Uterus (tissue), 4 donors: ENCODE measurements around the gene NOP14. TPM values are rescaled to one million over a fixed set of nuclear protein-coding genes. Genes with fewer than 3 reads are reported as not detected.
"Not testable (repeated sequence)": the region's sequence is repeated elsewhere in the genome, so short reads cannot be mapped to it uniquely, and the experiment has no call there.

Experiments used
- DNase-seq, 2 donors: peaks; one replicate each; pipeline ENCODE4 v3.0.0-alpha.2; 2019 to 2020
- H3K27ac ChIP-seq, 2 donors: fragments of 200-600 bp; sonication (generic); 1 replicate in 1 of 2; 2 replicates in 1 of 2; pipeline ENCODE4 v1.5.1; 2016 to 2018
- H3K27me3 ChIP-seq, 2 donors: fragments of 200-600 bp; sonication (generic); one replicate each; pipeline ENCODE4 v1.5.1; 2018 to 2019; ENCODE audit warnings: control low read depth in 1 of 2
- H3K36me3 ChIP-seq, 2 donors: fragments of 200-600 bp; sonication (generic); one replicate each; pipeline ENCODE4 v1.5.1; 2019; ENCODE audit warnings: control low read depth in 1 of 2
- H3K4me1 ChIP-seq, 2 donors: fragments of 200-600 bp; sonication (generic); one replicate each; pipeline ENCODE4 v1.5.1; 2018 to 2019; ENCODE audit warnings: control low read depth in 1 of 2
- H3K4me3 ChIP-seq, 2 donors: fragments of 200-600 bp; sonication (generic); 1 replicate in 1 of 2; 2 replicates in 1 of 2; pipeline ENCODE4 v1.5.1; 2018 to 2019; ENCODE audit warnings: mild to moderate bottlenecking in 1 of 2
- H3K9me3 ChIP-seq, 2 donors: fragments of 200-600 bp; sonication (generic); one replicate each; pipeline ENCODE4 v1.5.1; 2019; ENCODE audit warnings: control low read depth in 1 of 2
- POLR2A ChIP-seq, 2 donors: fragments of 450-650 bp; IDR thresholded peaks; one replicate each; pipeline ENCODE4 v1.6.1; 2016; ENCODE audit warnings: antibody characterized with exemption in 2 of 2, mild to moderate bottlenecking in 1 of 2, moderate library complexity in 1 of 2
- intact Hi-C: fragments of 100-400 bp; cut with DNase I; formaldehyde crosslinking; loops from one replicate; pipeline ENCODE4 v1.15.1; 2023; ENCODE audit warnings: low total_unique reads
- total RNA-seq, 4 donors: library from RNA; depleted of rRNA in 3 of 4; stranded (reverse); fragments of >200 nt in 3 of 4; gene quantifications; one replicate each; pipeline versions ENCODE4 v1.1.0 to v1.2.4, GENCODE V29; 2014 to 2023
- TF ChIP-seq, protein P1 (sequence below), 4 experiments: fragments of 200-600 bp in 2 of 4; fragments of 450-650 bp in 2 of 4; sonication (generic) in 2 of 4; IDR thresholded peaks; one replicate each; pipeline ENCODE4 v1.5.1; 2016 to 2019; ENCODE audit warnings: antibody characterized with exemption in 4 of 4, mild to moderate bottlenecking in 2 of 4, moderate library complexity in 1 of 4
- donor health status: DM: yes; HTN: yes; CAD: no.

Gene NOP14
- total RNA-seq, 4 donors from 2014 or later: 2.0 to 22.5 (median 13.0) TPM

GRCh38 chr4:2940267-2941137 is 22.7 kb downstream of the NOP14 start:
- no peak for TF ChIP-seq POLR2A (IDR thresholded peaks at IDR 0.05)
- TF ChIP-seq, protein P1, sequence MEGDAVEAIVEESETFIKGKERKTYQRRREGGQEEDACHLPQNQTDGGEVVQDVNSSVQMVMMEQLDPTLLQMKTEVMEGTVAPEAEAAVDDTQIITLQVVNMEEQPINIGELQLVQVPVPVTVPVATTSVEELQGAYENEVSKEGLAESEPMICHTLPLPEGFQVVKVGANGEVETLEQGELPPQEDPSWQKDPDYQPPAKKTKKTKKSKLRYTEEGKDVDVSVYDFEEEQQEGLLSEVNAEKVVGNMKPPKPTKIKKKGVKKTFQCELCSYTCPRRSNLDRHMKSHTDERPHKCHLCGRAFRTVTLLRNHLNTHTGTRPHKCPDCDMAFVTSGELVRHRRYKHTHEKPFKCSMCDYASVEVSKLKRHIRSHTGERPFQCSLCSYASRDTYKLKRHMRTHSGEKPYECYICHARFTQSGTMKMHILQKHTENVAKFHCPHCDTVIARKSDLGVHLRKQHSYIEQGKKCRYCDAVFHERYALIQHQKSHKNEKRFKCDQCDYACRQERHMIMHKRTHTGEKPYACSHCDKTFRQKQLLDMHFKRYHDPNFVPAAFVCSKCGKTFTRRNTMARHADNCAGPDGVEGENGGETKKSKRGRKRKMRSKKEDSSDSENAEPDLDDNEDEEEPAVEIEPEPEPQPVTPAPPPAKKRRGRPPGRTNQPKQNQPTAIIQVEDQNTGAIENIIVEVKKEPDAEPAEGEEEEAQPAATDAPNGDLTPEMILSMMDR (IDR thresholded peaks at IDR 0.05): no peak
- Histone ChIP-seq H3K4me1 (no peaks in the 10 kb centered on the region), H3K36me3 (no peaks in the 10 kb centered on the region), H3K9me3 (no peaks in the 10 kb centered on the region), H3K27ac (no peak overlapping the region), H3K27me3 (no peaks in the 10 kb centered on the region), H3K4me3 (no peak overlapping the region)
- intact Hi-C loops: loop anchor here (5.0 kb wide), 1 partner anchor 523 kb away; the partner anchor contains the start of genes CFAP99 and ZFYVE28
- DNase-seq: no peak

DNA sequence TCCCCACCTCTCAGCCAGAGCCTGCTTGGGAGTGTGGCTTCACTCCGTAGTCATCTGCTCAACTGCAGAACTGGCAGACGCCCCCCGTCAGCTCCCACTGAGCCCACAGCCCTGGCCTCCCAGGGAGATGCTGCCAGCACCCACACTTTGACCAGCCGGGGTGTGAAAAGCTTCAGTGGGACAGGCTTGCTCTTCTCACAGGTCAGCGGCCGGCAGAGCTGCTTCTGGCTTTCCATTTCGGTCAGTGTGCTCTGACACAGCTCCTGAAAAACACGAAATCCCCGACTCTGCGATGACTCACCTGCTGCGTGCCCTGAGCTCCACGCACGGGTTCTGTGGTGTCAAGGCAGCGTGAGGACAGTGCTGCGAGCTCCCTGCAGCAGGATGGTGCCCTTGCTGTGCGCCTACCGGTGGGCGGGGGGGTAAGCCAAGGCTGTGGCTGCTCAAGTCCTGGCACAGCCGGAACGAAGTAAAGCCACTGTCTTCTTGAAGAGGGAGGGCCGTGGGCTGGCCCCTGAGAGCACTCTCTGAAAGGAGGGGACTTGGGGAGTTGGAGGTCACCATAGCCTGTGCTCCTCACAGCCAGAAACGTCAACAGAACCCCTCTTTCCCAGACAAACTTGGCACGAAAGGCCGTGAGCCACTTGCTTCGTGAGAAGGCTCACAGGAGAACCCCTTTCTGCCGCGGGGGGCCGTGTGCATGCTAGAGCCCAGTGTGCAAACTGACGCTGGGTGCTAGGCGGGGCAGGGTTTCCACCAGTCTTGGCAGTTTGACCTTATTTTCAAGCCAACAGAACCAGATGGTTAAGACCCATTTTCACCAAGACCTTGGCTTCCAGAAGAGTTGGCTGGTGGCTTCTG is 23.6 kb downstream of the NOP14 start:
- DNase-seq: peak in 1 of 2 donors; percentile 12

DNA sequence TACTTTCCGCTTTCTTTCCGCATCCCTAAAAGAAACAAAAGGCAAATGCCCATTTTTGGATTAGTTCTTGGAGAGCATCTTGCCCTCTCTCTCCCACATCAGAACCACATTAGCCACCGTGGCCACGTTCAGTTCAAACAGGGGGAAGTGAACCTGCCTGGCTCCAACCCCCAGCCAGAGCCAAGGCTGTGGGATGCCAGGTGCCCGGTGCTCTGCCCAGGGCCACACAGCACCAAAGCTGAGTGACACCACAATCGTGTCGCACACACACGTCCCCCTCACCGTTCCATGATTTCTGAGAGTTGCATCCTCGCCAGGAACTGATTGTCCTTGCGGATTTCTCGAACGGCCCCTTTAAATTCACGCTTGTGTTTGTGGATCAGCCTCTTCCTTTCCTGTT is 24.3 kb downstream of the NOP14 start:
- DNase-seq: peak in 1 of 2 donors; percentile 8
- no peak overlapping the region for H3K4me3 ChIP-seq
- intact Hi-C loops: no loop called here
- no peaks in the 10 kb centered on the region for H3K9me3 ChIP-seq
- TF ChIP-seq, protein P1 (IDR thresholded peaks at IDR 0.05): no peak
- TF ChIP-seq POLR2A (IDR thresholded peaks at IDR 0.05): no peak
- H3K27ac ChIP-seq: no peak overlapping the region
- no peaks in the 10 kb centered on the region for H3K36me3 ChIP-seq
- H3K27me3 ChIP-seq: no peaks in the 10 kb centered on the region
- H3K4me1 ChIP-seq: no peaks in the 10 kb centered on the region

More for the DNA sequence above, 23.6 kb downstream of the NOP14 start:
- no peak for TF ChIP-seq POLR2A (IDR thresholded peaks at IDR 0.05)
- TF ChIP-seq, protein P1 (IDR thresholded peaks at IDR 0.05): no peak
- Histone ChIP-seq H3K36me3 (no peaks in the 10 kb centered on the region), H3K27ac (no peak overlapping the region), H3K27me3 (no peaks in the 10 kb centered on the region), H3K4me3 (no peak overlapping the region), H3K9me3 (no peaks in the 10 kb centered on the region), H3K4me1 (no peaks in the 10 kb centered on the region)
- intact Hi-C loops: loop anchor here (5.0 kb wide), 1 partner anchor 522 kb away; the partner anchor contains the start of genes CFAP99 and ZFYVE28

DNA sequence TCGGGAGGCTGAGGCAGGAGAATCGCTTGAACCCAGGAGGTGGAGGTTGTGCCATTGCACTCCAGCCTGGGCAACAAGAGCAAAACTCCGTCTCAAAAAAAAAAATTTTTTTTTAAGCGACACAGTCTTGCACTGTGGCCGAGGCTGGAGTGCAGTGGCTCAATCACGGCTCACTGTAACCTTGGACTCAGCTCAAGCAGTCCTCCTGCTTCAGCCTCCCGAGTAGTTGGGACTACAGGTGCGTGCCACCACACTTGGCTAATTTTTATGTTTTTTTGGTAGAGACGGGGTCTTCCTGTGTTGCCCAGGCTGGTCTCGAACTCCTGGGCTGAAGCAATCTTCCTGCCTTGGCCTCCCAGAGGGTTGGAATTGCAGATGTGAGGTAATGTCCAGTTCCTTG is 24.8 kb downstream of the NOP14 start:
- H3K27me3 ChIP-seq, H3K4me1 ChIP-seq, H3K36me3 ChIP-seq, intact Hi-C loops, H3K9me3 ChIP-seq, H3K4me3 ChIP-seq, H3K27ac ChIP-seq: not testable (repeated sequence)
- DNase-seq: peak in 1 of 2 donors; percentile 5

- DNase-seq: peak in 1 of 2 donors; percentile 9
- TF ChIP-seq POLR2A (IDR thresholded peaks at IDR 0.05): no peak
- TF ChIP-seq, protein P1 (IDR thresholded peaks at IDR 0.05): no peak
- Histone ChIP-seq H3K27ac (no peak overlapping the region), H3K36me3 (no peaks in the 10 kb centered on the region), H3K27me3 (no peaks in the 10 kb centered on the region), H3K9me3 (no peaks in the 10 kb centered on the region), H3K4me3 (no peak overlapping the region), H3K4me1 (peaks cover 0 to 9% of the 10 kb centered on the region in 2 donors)
- intact Hi-C loops: no loop called here
These were observed 25.2 kb downstream of the NOP14 start for GRCh38 chr4:2937986-2938385.
